Activated naive CD4-positive, alpha-beta T cell treated with anti-CD3 and anti-CD28 coated beads, Interleukin-2, amount 10 ng/mL, durations not matched to agents 7 days and 5 days (primary cell): Measurements from ENCODE around the gene SPACA1.
"Not testable (repeated sequence)": the region's sequence is repeated elsewhere in the genome, so short reads cannot be mapped to it uniquely, and the experiment has no call there.

Experiments used
- CTCF ChIA-PET: fragments of 350-600 bp; sonication (Branson Sonifier 250); formaldehyde crosslinking; loops from one replicate; lab custom pipeline; 2021; ENCODE audit warnings: antibody characterized with exemption; lab: Charles Lee
- DNase-seq: peaks from one replicate; pipeline ENCODE4 v3.0.0-alpha.2; 2020
- H3K27ac Mint-ChIP-seq: one replicate; pipeline ENCODE4 v1.8.0; 2021; ENCODE audit warnings: mild to moderate bottlenecking, moderate library complexity, mixed read lengths
- H3K27me3 Mint-ChIP-seq: one replicate; pipeline ENCODE4 v1.8.0; 2021; ENCODE audit warnings: mild to moderate bottlenecking, mixed read lengths
- H3K36me3 Mint-ChIP-seq: one replicate; pipeline ENCODE4 v1.8.0; 2021; ENCODE audit warnings: mixed read lengths
- H3K4me1 Mint-ChIP-seq: one replicate; pipeline ENCODE4 v1.8.0; 2021; ENCODE audit warnings: mixed read lengths
- H3K4me3 Mint-ChIP-seq: one replicate; pipeline ENCODE4 v1.8.0; 2021; ENCODE audit warnings: mild to moderate bottlenecking, moderate library complexity, mixed read lengths
- H3K9me3 Mint-ChIP-seq: one replicate; pipeline ENCODE4 v1.8.0; 2021; ENCODE audit warnings: mixed read lengths

Gene SPACA1

GRCh38 chr6:88047510-88048150, at the start of gene SPACA1:
SPACA1 (plus strand) TSS chr6:88047841; CDS start chr6:88047906, 65 bp downstream.
- no peak within 1 kb of the TSS for H3K27ac Mint-ChIP-seq
- no peaks in the 10 kb centered on the region for H3K9me3 Mint-ChIP-seq
- H3K4me3 Mint-ChIP-seq: no peak within 1 kb of the TSS
- peaks cover 9% of the 10 kb centered on the region for H3K27me3 Mint-ChIP-seq
- no peaks in the 10 kb centered on the region for H3K4me1 Mint-ChIP-seq
- no peaks in the 10 kb centered on the region for H3K36me3 Mint-ChIP-seq
- no peak for DNase-seq
- CTCF ChIA-PET: no interaction called here

GRCh38 chr6:88000713-88001112, 46.9 kb upstream of the SPACA1 start:
- Mint-ChIP-seq H3K27ac (no peak overlapping the region), H3K4me1 (no peaks in the 10 kb centered on the region), H3K27me3 (peaks cover 10% of the 10 kb centered on the region), H3K36me3 (no peaks in the 10 kb centered on the region), H3K9me3 (no peaks in the 10 kb centered on the region), H3K4me3 (no peak overlapping the region)
- DNase-seq: no peak
- CTCF ChIA-PET: no interaction called here

GRCh38 chr6:88001279-88001678, 46.4 kb upstream of the SPACA1 start:
- H3K9me3 Mint-ChIP-seq, H3K4me1 Mint-ChIP-seq, CTCF ChIA-PET: not testable (repeated sequence)

GRCh38 chr6:88004707-88005106, 42.9 kb upstream of the SPACA1 start:
- H3K4me3 Mint-ChIP-seq: no peak overlapping the region
- H3K9me3 Mint-ChIP-seq: no peaks in the 10 kb centered on the region
- H3K27me3 Mint-ChIP-seq: peaks cover 6% of the 10 kb centered on the region
- DNase-seq: no peak
- no peaks in the 10 kb centered on the region for H3K36me3 Mint-ChIP-seq
- no peak overlapping the region for H3K27ac Mint-ChIP-seq
- no peaks in the 10 kb centered on the region for H3K4me1 Mint-ChIP-seq
- CTCF ChIA-PET: no interaction called here

More at GRCh38 chr6:88001279-88001678, 46.4 kb upstream of the SPACA1 start:
- not testable (repeated sequence) for H3K36me3 Mint-ChIP-seq, H3K27me3 Mint-ChIP-seq, H3K27ac Mint-ChIP-seq, DNase-seq, H3K4me3 Mint-ChIP-seq

GRCh38 chr6:88006557-88006956, 41.1 kb upstream of the SPACA1 start:
- Mint-ChIP-seq H3K4me3 (no peak overlapping the region), H3K27ac (no peak overlapping the region), H3K9me3 (no peaks in the 10 kb centered on the region), H3K4me1 (no peaks in the 10 kb centered on the region), H3K36me3 (no peaks in the 10 kb centered on the region), H3K27me3 (peaks cover 6% of the 10 kb centered on the region)
- no peak for DNase-seq
- CTCF ChIA-PET: no interaction called here

GRCh38 chr6:88008411-88008810, 39.2 kb upstream of the SPACA1 start:
- H3K4me1 Mint-ChIP-seq: peaks cover 16% of the 10 kb centered on the region
- no peaks in the 10 kb centered on the region for H3K36me3 Mint-ChIP-seq
- peaks cover 6% of the 10 kb centered on the region for H3K27me3 Mint-ChIP-seq
- no peak for DNase-seq
- H3K27ac Mint-ChIP-seq: no peak overlapping the region
- CTCF ChIA-PET: no interaction called here
- H3K9me3 Mint-ChIP-seq: no peaks in the 10 kb centered on the region
- no peak overlapping the region for H3K4me3 Mint-ChIP-seq

- H3K4me1 Mint-ChIP-seq: peaks cover 19% of the 10 kb centered on the region
- H3K36me3 Mint-ChIP-seq: no peaks in the 10 kb centered on the region
- H3K4me3 Mint-ChIP-seq: no peak overlapping the region
- H3K9me3 Mint-ChIP-seq: no peaks in the 10 kb centered on the region
- DNase-seq: no peak
- peaks cover 6% of the 10 kb centered on the region for H3K27me3 Mint-ChIP-seq
- no peak overlapping the region for H3K27ac Mint-ChIP-seq
- CTCF ChIA-PET: no interaction called here
Observed at GRCh38 chr6:88008831-88009231, 38.8 kb upstream of the SPACA1 start.

- DNase-seq: peak; percentile 44
- H3K9me3 Mint-ChIP-seq: peaks cover 4% of the 10 kb centered on the region
- H3K4me3 Mint-ChIP-seq: no peak overlapping the region
- CTCF ChIA-PET: no interaction called here
- H3K4me1 Mint-ChIP-seq: peaks cover 19% of the 10 kb centered on the region
- H3K36me3 Mint-ChIP-seq: no peaks in the 10 kb centered on the region
- H3K27ac Mint-ChIP-seq: peak overlapping the region; percentile 59
- H3K27me3 Mint-ChIP-seq: no peaks in the 10 kb centered on the region
Observed at GRCh38 chr6:88013015-88013414, 34.6 kb upstream of the SPACA1 start.

- Mint-ChIP-seq H3K9me3 (peaks cover 4% of the 10 kb centered on the region), H3K36me3 (no peaks in the 10 kb centered on the region), H3K4me3 (no peak overlapping the region), H3K4me1 (peaks cover 19% of the 10 kb centered on the region), H3K27me3 (no peaks in the 10 kb centered on the region), H3K27ac (peak overlapping the region; percentile 59)
- no peak for DNase-seq
- CTCF ChIA-PET: no interaction called here
Observed at GRCh38 chr6:88013554-88013953, 34.1 kb upstream of the SPACA1 start.

- CTCF ChIA-PET: no interaction called here
Observed at GRCh38 chr6:88020439-88020838, 27.2 kb upstream of the SPACA1 start.

GRCh38 chr6:88024696-88025095, 22.9 kb upstream of the SPACA1 start:
- Mint-ChIP-seq H3K4me3 (no peak overlapping the region), H3K4me1 (no peaks in the 10 kb centered on the region), H3K27ac (no peak overlapping the region), H3K27me3 (no peaks in the 10 kb centered on the region), H3K36me3 (no peaks in the 10 kb centered on the region), H3K9me3 (peaks cover 11% of the 10 kb centered on the region)
- CTCF ChIA-PET: no interaction called here
- no peak for DNase-seq

More at GRCh38 chr6:88020439-88020838, 27.2 kb upstream of the SPACA1 start:
- Mint-ChIP-seq H3K4me3 (no peak overlapping the region), H3K4me1 (no peaks in the 10 kb centered on the region), H3K27ac (no peak overlapping the region), H3K9me3 (no peaks in the 10 kb centered on the region), H3K36me3 (no peaks in the 10 kb centered on the region), H3K27me3 (no peaks in the 10 kb centered on the region)
- DNase-seq: no peak

- Mint-ChIP-seq H3K36me3 (no peaks in the 10 kb centered on the region), H3K27me3 (no peaks in the 10 kb centered on the region), H3K4me1 (no peaks in the 10 kb centered on the region), H3K9me3 (peaks cover 35% of the 10 kb centered on the region), H3K27ac (no peak overlapping the region), H3K4me3 (no peak overlapping the region)
- DNase-seq: no peak
- CTCF ChIA-PET: no interaction called here
Observed at GRCh38 chr6:88031550-88031949, 16.1 kb upstream of the SPACA1 start.

GRCh38 chr6:88044530-88044929, 3.1 kb upstream of the SPACA1 start:
- no peak for DNase-seq
- Mint-ChIP-seq H3K9me3 (no peaks in the 10 kb centered on the region), H3K36me3 (no peaks in the 10 kb centered on the region), H3K4me1 (no peaks in the 10 kb centered on the region), H3K27ac (no peak overlapping the region), H3K27me3 (peaks cover 9% of the 10 kb centered on the region), H3K4me3 (no peak overlapping the region)
- CTCF ChIA-PET: no interaction called here

- no peak overlapping the region for H3K4me3 Mint-ChIP-seq
- no peaks in the 10 kb centered on the region for H3K4me1 Mint-ChIP-seq
- DNase-seq: no peak
- no peak overlapping the region for H3K27ac Mint-ChIP-seq
- peaks cover 9% of the 10 kb centered on the region for H3K27me3 Mint-ChIP-seq
- H3K9me3 Mint-ChIP-seq: no peaks in the 10 kb centered on the region
- CTCF ChIA-PET: no interaction called here
- no peaks in the 10 kb centered on the region for H3K36me3 Mint-ChIP-seq
Observed at GRCh38 chr6:88045521-88046136, 2.0 kb upstream of the SPACA1 start.

GRCh38 chr6:88048578-88048977, 937 bp downstream of the SPACA1 start:
- peaks cover 9% of the 10 kb centered on the region for H3K27me3 Mint-ChIP-seq
- H3K4me1 Mint-ChIP-seq: no peaks in the 10 kb centered on the region
- no peaks in the 10 kb centered on the region for H3K36me3 Mint-ChIP-seq

More at GRCh38 chr6:88048578-88048977, 937 bp downstream of the SPACA1 start:
- H3K4me3 Mint-ChIP-seq: no peak overlapping the region
- H3K9me3 Mint-ChIP-seq: no peaks in the 10 kb centered on the region
- no peak overlapping the region for H3K27ac Mint-ChIP-seq
- CTCF ChIA-PET: no interaction called here
- DNase-seq: no peak
